ENCODE data around the gene QDPR.
A peak's percentile ranks its signal among the peaks of the same experiment; 100 is the strongest.
"Not testable (repeated sequence)": the region's sequence is repeated elsewhere in the genome, so short reads cannot be mapped to it uniquely, and the experiment has no call there.

QDPR gene

GRCh38 chr4:17511950-17512795 is at the start of gene QDPR:
Gene QDPR (minus strand): TSS chr4:17512090. CDS start chr4:17512054, 36 bp downstream.
- DNase-seq: no peak

DNA sequence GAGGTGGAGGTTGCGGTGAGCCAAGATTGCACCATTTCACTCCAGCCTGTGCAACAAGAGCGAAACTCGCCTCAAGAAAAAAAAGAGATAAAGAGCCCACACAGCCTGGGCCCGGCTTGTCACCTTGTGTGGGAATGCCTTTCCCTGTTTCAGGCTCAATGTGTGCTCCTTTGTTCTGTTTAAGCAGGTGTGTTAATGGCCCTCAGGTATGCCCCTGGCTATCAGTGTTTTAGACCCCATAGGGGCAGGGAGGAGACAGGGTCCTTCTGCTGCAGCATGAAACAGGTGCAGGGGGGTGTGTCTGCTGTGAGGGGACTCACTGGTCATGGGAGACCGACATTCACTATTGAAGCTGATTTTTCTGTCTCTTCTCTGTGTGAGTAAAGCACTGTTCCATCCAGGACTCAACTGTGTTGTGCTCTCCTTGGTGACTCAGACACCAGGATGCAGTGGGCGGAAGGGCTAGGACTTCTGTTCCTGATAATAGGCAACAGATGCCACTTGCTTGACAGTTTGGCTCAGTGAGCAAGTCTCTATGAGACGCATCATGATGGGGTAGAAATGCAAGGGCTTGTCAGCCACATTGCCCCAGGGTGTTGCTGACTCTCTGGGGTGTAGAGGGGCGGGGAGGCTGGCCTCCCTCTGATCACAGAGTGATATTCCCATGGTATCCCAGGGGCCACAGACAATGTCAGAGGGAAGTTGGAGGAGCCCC is 49.5 kb upstream of the QDPR start:
- DNase-seq: no peak

- DNase-seq: no peak
Measured at GRCh38 chr4:17560065-17560673, 48.3 kb upstream of the QDPR start.

GRCh38 chr4:17559709-17560048 is 47.8 kb upstream of the QDPR start:
- no peak for DNase-seq

DNA sequence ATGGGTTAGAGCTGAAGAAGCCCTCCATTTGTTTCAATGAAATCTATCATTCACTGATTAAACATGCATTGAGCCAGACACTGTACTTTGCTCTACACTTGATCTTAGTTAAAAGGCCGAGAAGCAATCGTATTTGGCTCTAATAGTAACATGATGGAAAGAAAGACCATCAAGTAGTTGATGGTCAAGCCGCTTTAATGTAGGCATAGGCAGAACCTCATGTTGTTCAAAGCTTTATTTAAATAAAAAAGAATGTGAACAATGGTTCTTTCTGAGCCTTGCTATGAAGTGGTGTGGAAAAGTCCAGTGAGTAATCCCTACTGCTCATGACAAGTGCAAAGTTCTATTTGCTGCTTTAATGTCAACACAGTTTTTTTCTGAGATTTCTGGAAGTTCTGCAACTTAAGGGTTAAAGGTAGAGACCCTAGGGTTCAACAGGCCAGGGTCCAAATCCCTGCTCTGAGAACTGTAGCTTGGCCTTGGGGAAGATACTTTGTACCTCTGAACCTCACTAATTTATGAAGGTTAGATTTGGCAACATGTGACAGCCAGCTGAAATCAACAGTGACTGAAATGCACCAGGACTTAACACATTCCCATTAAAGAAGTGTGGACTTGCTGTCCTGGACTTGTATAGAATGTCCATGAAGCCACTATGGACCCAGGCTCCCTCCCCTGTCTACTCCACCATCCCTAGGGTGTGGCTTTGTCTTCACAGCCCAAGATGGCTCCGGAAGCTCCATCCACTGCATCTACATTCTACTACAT is 47.2 kb upstream of the QDPR start:
- no peak for DNase-seq

GRCh38 chr4:17557880-17558279 is 46.0 kb upstream of the QDPR start:
- no peak for DNase-seq

DNA sequence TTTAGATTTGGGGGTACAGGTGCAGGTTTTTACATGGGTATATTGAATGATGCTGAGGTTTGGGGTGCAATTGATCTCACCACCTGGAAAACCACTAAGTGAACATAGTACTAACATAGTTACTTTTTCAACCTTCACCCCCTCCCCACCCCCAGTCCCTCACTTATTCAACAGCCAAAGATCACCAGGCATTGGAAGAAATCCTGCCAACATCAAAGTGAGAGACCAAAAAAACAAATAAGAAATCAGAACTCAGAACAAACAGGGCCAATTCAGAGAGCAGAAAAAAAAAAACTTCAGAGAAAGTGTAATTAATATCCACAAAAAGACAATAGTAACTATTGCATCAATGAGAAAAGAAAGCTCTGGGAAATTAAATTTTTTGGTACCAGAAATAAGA is 44.6 kb upstream of the QDPR start:
- DNase-seq: no peak

DNA sequence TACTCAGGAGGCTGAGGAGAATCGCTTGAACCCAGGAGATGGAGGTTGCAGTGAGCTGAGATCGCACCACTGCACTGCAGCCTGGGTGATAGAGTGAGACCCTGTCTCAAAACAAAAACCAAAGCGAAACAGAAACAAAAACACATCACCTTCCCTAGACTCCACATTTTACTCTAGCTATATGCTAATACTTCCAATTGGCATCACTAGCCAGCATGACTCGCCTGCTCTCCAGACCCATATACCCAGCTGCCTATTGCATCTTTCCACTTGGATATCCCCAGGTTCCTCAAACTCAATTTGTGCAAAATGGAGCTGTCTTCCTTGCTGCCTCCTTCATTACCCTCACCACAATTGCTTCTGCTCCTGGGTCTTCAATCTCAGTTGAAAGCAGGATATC is 42.7 kb upstream of the QDPR start:
- DNase-seq: no peak

GRCh38 chr4:17552427-17552826 is 40.5 kb upstream of the QDPR start:
- no peak for DNase-seq

DNA sequence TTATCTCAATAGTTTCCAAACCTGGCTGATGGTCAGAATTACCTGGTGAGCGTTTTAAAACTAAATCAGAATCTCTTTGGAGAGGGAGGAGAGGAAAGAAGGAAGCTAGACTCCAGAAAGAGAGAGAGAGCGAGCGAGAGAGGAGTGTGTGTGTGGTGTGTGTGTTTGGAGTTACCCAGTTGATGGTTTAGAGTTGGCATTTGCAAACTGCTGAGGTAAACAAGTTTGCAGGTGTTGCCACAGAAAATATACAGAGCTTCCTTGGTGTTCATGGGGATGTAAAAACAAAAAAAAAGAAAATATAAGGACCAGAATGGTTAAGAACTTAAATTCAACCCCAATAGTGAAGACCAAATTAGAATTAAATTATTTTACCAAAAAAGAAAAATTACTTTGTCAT is 38.7 kb upstream of the QDPR start:
- DNase-seq: no peak

- no peak for DNase-seq
Measured at GRCh38 chr4:17546678-17547077, 34.8 kb upstream of the QDPR start.

DNA sequence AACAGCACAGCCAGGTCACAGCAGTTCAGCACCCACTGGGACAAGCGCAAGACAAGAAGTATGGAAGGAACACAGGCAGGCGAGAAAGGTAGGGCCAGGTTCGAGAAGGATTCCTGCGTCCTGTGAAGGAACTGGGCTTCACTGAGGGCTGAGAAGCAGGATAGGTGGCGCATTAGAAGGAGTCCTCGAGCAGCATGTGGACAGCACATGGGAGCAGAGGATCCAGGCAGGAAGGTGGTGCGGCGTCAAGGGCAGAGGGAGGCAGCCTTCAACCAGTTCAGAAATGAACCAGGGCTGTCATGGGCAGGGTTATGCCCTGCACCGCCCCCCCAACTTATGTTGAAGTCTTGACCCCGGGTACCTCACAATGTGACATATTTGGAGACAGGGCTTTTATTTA is 34.3 kb upstream of the QDPR start:
- DNase-seq: no peak

GRCh38 chr4:17545374-17546140 is 33.7 kb upstream of the QDPR start:
- no peak for DNase-seq

- DNase-seq: no peak
Measured at GRCh38 chr4:17544831-17545234, 32.9 kb upstream of the QDPR start.

DNA sequence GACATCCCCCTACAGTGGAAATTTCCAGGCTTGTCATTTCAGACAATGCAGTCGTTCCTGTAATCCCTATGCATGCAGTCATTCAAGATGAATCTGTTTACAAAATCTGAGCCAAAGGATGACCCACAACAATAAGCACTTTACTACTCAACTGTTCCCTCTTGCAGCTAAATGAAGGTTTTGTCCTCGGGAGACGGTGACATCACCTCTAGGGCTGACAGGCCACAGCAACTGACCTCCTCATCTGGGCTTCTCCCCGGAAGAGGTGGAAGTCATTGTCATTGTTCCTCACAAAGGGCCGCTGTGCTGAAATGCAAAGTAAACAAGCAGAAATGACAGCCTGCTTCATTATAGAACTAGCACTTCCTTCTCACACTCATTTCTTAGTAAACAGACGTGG is 32.3 kb upstream of the QDPR start:
- DNase-seq: peak; percentile 37

- not testable (repeated sequence) for DNase-seq
Measured at GRCh38 chr4:17537060-17537459, 25.2 kb upstream of the QDPR start.

- DNase-seq: no peak
Measured at GRCh38 chr4:17535906-17536305, 24.0 kb upstream of the QDPR start.

DNA sequence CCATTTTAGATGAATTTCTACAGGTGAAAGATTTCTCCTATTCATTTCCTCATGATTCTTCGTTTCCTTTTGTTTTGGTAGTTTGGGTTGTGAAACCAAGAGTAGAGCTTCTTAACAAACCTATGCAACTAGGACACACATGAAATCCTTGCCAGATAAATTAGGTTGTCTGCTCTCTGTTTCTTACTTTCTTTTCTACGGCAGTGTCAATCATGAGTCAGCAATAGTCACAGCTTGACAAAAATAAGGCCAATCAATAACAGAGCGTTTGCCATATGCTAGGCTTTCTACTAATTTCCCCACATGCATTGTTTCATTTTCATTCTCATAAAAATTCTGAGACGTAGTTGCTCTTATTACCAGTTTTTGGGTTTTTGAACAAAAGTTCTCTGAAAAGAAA is 23.4 kb upstream of the QDPR start:
- DNase-seq: no peak

GRCh38 chr4:17534705-17535104 is 22.8 kb upstream of the QDPR start:
- DNase-seq: no peak

DNA sequence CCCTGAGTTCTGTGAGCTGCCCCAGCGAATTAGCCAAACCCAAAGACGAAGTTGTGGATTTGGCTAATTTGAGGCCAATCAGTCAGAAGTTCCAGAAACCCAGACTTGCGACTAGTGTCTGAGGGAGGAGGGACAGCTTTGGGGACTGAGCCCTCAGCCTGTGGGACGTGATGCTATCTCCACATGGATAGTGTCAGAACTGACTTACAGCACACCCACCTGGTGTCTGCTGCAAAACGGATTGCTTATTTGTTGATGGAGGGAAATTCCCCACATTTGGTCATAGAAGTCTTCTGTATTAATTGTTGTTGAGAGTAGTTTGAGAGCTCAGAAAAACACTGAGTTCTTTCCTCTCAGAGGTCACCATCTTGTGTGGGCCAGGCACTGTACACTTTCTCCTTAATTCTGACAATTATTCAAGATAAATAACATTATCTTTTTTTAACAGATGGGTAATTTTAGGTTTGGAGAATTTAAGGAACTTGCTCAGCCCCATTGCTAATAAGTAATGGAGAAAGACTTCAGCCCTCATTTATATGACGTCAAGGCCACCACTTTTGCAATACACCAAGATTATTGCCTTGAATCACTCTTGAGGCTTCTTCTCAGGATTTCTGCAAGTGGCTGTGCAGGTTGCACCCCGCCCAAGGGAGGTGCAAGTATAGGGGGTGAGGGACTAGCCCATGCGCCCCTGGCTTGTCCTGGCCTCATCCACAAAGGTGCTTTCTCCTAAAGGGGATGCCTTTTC is 19.8 kb upstream of the QDPR start:
- no peak for DNase-seq

GRCh38 chr4:17528551-17529165 is 16.8 kb upstream of the QDPR start:
- DNase-seq: no peak

Measured in SHP77 treated with DMSO at 0.1 percent for 48 hours (cell line).